Central memory CD8-positive, alpha-beta T cell (primary cell): ENCODE results near the gene ARHGAP10.

ENCODE experiments used
- ATAC-seq: fragments of 150-1000 bp; cut with Tn5 transposase; replicated peaks from 2 replicates; pipeline ENCODE4 v1.10.0; 2022; ENCODE audit warnings: mild to moderate bottlenecking, moderate FRiP score, moderate number of reproducible peaks; ENCODE audit not compliant: poor library complexity, severe bottlenecking; ENCODE audit errors: extremely low read depth
- DNase-seq, 2 donors: peaks; one replicate each; pipeline ENCODE4 v3.0.0; 2021; ENCODE audit warnings: low spot score in 2 of 2
- H3K27ac Mint-ChIP-seq: one replicate; pipeline ENCODE4 v1.8.0; 2022; ENCODE audit warnings: low read depth, mild to moderate bottlenecking, moderate library complexity, mixed read lengths
- H3K27me3 Mint-ChIP-seq: one replicate; pipeline ENCODE4 v1.8.0; 2022; ENCODE audit warnings: mixed read lengths
- H3K36me3 Mint-ChIP-seq: one replicate; pipeline ENCODE4 v1.8.0; 2022; ENCODE audit warnings: mild to moderate bottlenecking, moderate library complexity, mixed read lengths; ENCODE audit not compliant: insufficient read depth
- H3K4me1 Mint-ChIP-seq: one replicate; pipeline ENCODE4 v1.8.0; 2022; ENCODE audit warnings: mixed read lengths
- H3K4me3 Mint-ChIP-seq: one replicate; pipeline ENCODE4 v1.8.0; 2022; ENCODE audit warnings: mild to moderate bottlenecking, moderate library complexity, mixed read lengths
- H3K9me3 Mint-ChIP-seq: one replicate; pipeline ENCODE4 v1.8.0; 2022; ENCODE audit warnings: mixed read lengths

The ARHGAP10 gene

DNA sequence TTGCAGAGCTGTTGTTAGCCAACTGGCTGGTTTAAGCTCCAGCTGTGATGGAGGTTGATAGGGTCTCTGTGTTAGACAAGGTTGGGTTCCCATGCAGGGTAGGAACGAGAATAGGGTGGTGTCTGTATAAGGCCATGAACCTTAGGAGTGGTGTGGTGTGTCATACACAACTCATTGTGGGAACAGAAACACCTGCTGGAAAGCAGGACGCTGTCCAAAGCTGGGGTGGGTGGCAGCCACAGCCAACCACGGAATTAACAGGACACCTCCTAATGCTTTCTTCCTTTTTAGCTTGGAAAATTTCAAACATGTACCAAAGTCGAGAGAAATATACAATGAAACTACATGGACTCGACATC, 94.4 kb downstream of the ARHGAP10 start:
- peaks cover 4% of the 10 kb centered on the region for H3K36me3 Mint-ChIP-seq

DNA sequence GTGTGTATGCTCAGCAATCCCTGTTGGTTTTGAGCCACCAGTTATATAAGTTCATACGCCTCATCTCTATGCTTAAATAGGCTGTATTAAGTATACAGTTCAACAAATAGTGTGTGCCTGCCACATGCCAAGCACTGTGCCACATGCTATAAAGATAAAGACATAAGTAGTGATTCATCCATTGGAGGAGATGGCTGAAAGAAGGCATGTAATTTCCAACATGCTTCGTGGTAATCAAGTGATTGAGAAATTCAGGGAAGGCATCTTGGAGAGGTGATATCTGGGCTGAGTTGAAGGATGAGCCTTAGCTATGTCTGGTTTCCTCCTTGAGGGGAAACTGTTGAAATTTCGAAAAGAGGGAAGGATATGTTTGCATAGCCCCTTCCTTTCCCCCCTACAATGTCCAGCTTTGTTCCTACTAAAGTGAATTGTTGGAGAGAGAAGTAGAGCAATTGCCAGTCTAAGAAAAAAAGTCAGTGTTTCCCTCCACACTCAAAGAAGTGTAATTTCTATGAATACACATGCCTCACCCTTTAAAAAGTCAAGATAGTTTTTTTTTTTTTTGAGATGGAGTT, 96.5 kb downstream of the ARHGAP10 start:
- no peaks in the 10 kb centered on the region for H3K9me3 Mint-ChIP-seq
- H3K27ac Mint-ChIP-seq, result no peak overlapping the region
- no peak for DNase-seq
- no peak overlapping the region for H3K4me3 Mint-ChIP-seq
- peaks cover 18% of the 10 kb centered on the region for H3K4me1 Mint-ChIP-seq
- no peaks in the 10 kb centered on the region for H3K27me3 Mint-ChIP-seq
- no peak for ATAC-seq
- H3K36me3 Mint-ChIP-seq, result peaks cover 1% of the 10 kb centered on the region

More for the DNA sequence above, 94.4 kb downstream of the ARHGAP10 start:
- Mint-ChIP-seq H3K27ac (no peak overlapping the region), H3K9me3 (no peaks in the 10 kb centered on the region), H3K27me3 (no peaks in the 10 kb centered on the region), H3K4me3 (no peak overlapping the region), H3K4me1 (peaks cover 22% of the 10 kb centered on the region)
- ATAC-seq, result no peak
- DNase-seq, result no peak

DNA sequence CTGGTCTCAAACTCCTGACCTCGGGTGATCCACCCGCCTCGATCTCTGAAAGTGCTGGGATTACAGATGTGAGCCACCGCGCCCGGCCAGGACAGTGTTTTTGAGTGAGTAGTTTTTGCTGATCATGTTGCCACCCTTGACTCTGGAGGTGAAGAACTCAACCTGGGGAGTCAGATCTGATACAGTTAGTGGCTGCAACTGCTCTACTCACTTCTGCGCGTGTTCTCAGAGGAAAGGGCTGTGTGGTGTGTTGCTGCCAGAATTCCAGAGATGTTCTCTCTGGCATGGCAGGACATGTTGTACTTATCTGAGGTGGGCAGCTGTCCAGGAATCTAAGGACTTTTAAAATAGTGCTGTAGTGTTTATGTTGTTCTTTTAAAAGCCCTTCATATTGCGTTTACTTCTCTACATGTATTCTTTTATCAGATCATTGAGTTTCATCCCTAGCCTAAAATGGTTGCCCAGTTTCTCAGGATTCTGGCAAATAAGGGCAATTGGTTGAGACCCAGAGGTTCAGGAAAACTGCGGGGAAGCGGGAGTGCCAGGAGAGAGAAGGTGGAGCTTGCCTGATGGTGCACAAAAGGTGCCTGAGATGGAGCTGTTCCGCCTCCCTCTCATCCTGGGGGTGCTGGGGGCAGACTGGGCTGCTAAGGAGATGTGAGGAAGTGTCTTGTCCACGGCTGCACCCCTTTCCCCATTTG, 97.7 kb downstream of the ARHGAP10 start:
- Mint-ChIP-seq H3K4me1 (peaks cover 21% of the 10 kb centered on the region), H3K27me3 (no peaks in the 10 kb centered on the region), H3K36me3 (peaks cover 1% of the 10 kb centered on the region), H3K27ac (no peak overlapping the region), H3K9me3 (no peaks in the 10 kb centered on the region), H3K4me3 (no peak overlapping the region)
- ATAC-seq, result no peak
- DNase-seq, result no peak

DNA sequence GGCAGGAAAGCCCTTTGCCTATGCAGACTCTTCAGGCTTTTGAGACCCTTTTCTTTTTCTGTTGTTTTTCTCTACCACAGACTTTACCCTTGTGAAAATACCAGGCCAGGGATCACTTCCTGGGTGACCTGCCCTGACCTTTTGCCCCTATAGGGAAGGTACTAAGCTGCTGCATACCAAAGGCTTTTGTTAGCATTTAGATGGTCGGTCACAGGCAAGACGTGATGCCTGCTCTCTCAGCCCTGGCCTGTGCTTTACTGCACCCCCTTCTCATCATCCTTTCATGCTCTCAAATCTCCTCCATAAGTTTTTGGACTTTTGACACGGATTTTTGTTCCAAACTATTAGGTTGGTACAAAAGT, 98.2 kb downstream of the ARHGAP10 start:
- DNase-seq (no peak), ATAC-seq (no peak)
- Mint-ChIP-seq H3K4me3 (no peak overlapping the region), H3K27ac (no peak overlapping the region), H3K9me3 (no peaks in the 10 kb centered on the region), H3K27me3 (no peaks in the 10 kb centered on the region), H3K36me3 (peaks cover 3% of the 10 kb centered on the region), H3K4me1 (peaks cover 20% of the 10 kb centered on the region)

DNA sequence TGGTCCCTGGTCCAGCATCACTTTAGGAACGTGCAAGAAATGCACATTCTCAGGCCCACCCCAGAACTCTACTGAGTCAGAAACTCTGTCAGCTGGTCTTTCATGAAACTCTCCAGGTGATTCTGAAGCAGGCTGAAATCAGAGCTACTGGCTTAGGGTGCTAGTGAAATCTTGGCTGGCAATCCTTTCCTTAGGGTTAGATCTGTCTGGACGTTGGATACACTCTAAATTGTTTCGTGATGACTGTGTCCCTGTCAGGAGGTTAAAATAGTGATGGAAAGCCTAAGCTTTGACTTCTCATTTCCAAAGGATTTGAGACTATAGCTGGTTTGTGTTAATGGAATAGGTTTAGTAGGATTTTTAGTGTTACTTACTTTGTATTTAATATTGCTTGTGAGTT, 99.1 kb downstream of the ARHGAP10 start:
- no peak for DNase-seq
- no peak for ATAC-seq
- H3K4me1 Mint-ChIP-seq, result peaks cover 20% of the 10 kb centered on the region
- H3K4me3 Mint-ChIP-seq, result no peak overlapping the region
- no peaks in the 10 kb centered on the region for H3K27me3 Mint-ChIP-seq
- no peak overlapping the region for H3K27ac Mint-ChIP-seq
- peaks cover 3% of the 10 kb centered on the region for H3K36me3 Mint-ChIP-seq
- H3K9me3 Mint-ChIP-seq, result no peaks in the 10 kb centered on the region

DNA sequence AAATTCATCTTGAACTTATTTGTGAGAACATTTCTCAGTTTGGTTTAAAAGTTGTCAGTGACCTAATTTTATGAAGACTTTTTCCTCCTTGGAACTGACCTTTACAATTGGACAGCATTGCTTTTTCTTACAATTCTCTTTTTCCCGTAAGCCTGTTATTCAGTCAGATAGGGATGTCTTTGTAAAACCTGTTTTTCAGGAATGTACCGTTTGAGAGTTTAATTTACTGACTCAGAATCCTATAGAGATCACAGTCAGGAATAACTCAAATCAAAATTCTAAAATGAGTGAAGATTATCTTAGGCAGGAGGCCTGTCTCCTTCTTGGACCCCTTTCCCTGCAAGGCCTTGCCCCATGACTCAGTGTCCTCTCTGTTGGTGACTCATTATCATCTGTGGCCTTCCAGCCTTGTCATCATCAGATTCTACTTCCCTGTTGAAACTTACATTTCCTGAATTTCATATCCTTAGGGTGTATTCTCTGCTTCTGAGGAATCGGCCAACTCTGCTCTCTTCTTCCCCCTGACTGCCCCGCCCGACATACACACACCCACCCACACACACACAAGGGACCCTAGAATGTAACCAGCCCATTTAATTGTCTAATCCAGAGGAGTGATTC, 99.8 kb downstream of the ARHGAP10 start:
- H3K4me3 Mint-ChIP-seq, result no peak overlapping the region
- ATAC-seq (no peak), DNase-seq (no peak)
- peaks cover 3% of the 10 kb centered on the region for H3K36me3 Mint-ChIP-seq
- peaks cover 22% of the 10 kb centered on the region for H3K4me1 Mint-ChIP-seq
- no peaks in the 10 kb centered on the region for H3K9me3 Mint-ChIP-seq
- H3K27me3 Mint-ChIP-seq, result no peaks in the 10 kb centered on the region
- H3K27ac Mint-ChIP-seq, result no peak overlapping the region

DNA sequence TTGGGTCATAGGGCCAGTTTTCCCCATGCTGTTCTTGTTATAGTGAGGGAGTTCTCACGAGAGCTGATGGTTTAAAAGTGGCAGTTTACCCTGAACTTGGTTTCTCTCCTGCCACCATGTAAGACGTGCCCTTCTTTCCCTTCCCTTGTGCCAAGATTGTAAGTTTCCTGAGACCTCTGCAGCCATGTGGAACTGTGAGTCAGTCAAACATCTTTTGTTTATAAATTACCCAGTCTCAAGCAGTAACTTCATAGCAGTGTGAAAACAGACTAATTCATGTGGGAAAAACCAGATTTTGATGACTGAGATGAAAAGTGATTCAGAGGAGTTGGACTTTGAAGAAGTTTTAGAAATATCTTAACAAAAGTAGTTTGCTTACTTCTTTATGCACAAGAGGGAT, 101.4 kb downstream of the ARHGAP10 start:
- Mint-ChIP-seq H3K27ac (peak overlapping the region; percentile 69), H3K27me3 (no peaks in the 10 kb centered on the region)

DNA sequence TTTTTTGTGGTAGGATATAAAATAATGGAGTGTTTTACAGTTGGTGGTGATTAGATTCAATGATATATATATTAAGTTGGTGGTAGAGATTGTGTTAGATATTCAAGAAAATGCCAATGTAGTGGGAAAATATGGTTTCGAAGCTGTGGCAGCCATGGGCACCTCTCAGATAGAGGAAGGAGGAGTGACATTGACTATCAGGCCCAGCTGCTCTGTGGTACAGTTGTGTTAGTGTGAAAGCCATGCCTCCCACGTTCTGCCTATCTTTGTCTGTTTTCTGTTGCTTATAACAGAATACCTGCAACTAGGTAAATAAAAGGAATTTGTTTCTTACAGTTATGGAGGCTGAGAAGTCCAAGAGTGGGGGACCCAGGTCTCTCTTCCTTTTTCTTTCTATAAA, 101.9 kb downstream of the ARHGAP10 start:
- no peak overlapping the region for H3K4me3 Mint-ChIP-seq
- no peaks in the 10 kb centered on the region for H3K9me3 Mint-ChIP-seq
- peak overlapping the region; percentile 69 for H3K27ac Mint-ChIP-seq
- peaks cover 27% of the 10 kb centered on the region for H3K4me1 Mint-ChIP-seq
- H3K27me3 Mint-ChIP-seq, result no peaks in the 10 kb centered on the region
- DNase-seq, result no peak
- peaks cover 3% of the 10 kb centered on the region for H3K36me3 Mint-ChIP-seq
- ATAC-seq, result peak; percentile 49

More for the DNA sequence above, 101.4 kb downstream of the ARHGAP10 start:
- Mint-ChIP-seq H3K4me3 (no peak overlapping the region), H3K9me3 (no peaks in the 10 kb centered on the region), H3K4me1 (peaks cover 27% of the 10 kb centered on the region), H3K36me3 (peaks cover 3% of the 10 kb centered on the region)
- DNase-seq, result no peak
- ATAC-seq, result no peak

DNA sequence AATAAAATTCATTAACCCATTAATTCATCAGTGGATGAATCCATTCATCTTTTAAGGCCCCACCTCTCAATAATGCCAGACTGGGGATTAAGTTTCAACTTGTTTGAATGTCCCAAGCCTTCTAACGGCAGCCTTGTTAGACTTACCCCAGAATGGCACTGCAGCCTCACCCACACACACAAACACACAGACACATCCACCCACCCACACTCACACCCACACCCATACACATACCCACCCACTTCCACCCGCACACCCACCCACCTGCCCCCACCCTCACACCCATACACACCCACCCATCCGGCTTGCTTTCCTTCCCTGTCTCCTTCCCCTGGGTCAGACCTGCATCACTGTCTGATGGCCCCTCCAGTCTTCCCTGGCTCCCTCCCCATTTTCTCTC, 102.6 kb downstream of the ARHGAP10 start:
- peaks cover 2% of the 10 kb centered on the region for H3K36me3 Mint-ChIP-seq
- H3K27ac Mint-ChIP-seq, result peak overlapping the region; percentile 14
- DNase-seq (no peak), ATAC-seq (no peak)
- H3K4me3 Mint-ChIP-seq, result no peak overlapping the region
- H3K4me1 Mint-ChIP-seq, result peaks cover 27% of the 10 kb centered on the region
- no peaks in the 10 kb centered on the region for H3K27me3 Mint-ChIP-seq
- no peaks in the 10 kb centered on the region for H3K9me3 Mint-ChIP-seq

DNA sequence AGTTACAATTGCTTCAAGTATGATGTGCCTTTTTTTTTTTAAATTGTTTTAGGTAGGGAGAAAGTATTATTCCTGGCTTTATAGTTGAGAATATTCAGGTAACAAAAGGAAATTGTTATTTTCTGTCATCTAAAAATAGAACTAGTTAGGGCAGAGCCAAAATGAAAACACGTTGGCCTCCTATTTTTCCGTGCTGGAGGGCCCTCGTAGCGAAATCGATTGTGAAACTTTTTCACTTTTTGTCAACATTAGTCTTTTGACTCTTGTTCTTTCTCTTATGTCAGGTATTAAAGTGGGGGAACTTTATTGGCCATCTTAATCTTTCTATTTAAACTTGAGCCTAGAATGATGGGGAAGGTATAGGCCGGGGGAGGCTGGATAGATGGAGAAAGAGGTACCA, 104.9 kb downstream of the ARHGAP10 start:
- Mint-ChIP-seq H3K27ac (no peak overlapping the region), H3K9me3 (no peaks in the 10 kb centered on the region), H3K36me3 (peaks cover 2% of the 10 kb centered on the region), H3K27me3 (no peaks in the 10 kb centered on the region), H3K4me1 (peaks cover 22% of the 10 kb centered on the region), H3K4me3 (no peak overlapping the region)
- DNase-seq, result no peak
- ATAC-seq, result no peak

DNA sequence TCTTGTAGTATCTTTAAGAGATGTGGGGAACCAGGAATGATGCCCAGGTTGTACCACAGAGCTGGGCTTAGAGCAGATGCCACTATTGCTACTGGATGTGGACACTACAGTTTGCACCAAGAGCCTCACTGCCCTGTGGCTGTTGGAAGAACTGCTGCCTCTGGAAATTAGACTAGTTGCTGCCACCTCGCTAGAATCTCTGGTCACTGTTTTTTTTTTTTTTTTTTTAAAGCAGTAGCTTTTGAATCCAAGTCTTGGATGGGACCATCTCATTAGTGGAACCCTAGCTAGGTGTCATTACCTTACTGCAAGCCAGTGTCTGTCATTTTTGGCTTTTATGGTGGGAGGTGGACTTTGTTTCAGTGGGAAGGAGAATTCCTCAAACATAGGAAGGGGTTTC, 105.5 kb downstream of the ARHGAP10 start:
- Mint-ChIP-seq H3K27ac (no peak overlapping the region), H3K4me1 (peaks cover 22% of the 10 kb centered on the region), H3K36me3 (peaks cover 2% of the 10 kb centered on the region), H3K4me3 (no peak overlapping the region), H3K27me3 (no peaks in the 10 kb centered on the region), H3K9me3 (no peaks in the 10 kb centered on the region)
- no peak for DNase-seq
- no peak for ATAC-seq

DNA sequence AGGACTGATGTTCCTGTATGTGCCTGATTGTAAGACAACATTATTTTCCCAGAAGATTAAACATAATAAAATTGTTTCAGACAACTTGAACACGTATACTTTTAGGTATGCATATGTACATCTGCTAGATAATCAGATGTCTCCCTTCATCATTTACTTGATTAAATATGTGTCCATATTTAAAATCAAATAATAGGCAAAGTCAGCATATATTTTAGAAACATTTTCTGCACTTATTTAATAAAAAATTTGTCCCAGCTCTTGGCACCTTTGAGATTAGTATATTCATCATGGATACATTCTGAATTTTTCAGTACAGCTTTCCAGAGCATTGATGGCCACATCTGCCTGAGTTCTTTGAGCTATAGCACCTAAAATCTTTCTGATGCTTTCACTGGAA, 106.0 kb downstream of the ARHGAP10 start:
- ATAC-seq, result no peak
- H3K36me3 Mint-ChIP-seq, result peaks cover 2% of the 10 kb centered on the region

DNA sequence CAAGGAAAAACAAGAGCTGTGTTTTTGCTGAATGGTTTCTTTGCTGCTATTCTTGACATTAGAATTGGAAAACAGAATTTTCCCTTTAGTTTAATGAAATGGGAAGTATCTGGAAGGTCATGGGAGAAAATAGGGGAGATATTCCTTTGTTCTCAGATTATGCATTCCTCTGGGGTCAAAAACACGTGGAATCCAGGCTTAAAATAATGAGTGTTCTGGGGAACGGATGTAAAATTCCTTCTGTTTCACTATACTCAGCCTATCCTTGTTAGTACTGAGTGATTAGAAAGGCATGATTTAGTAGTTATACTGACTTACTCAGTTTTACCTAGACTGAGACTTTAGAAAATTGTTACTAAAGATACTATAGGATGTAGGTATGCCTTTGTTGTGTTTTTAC, 107.3 kb downstream of the ARHGAP10 start:
- DNase-seq (no peak), ATAC-seq (no peak)
- no peaks in the 10 kb centered on the region for H3K9me3 Mint-ChIP-seq
- H3K36me3 Mint-ChIP-seq, result peaks cover 2% of the 10 kb centered on the region
- peak overlapping the region; percentile 26 for H3K27ac Mint-ChIP-seq
- H3K4me1 Mint-ChIP-seq, result peaks cover 14% of the 10 kb centered on the region
- no peak overlapping the region for H3K4me3 Mint-ChIP-seq
- no peaks in the 10 kb centered on the region for H3K27me3 Mint-ChIP-seq

More for the DNA sequence above, 106.0 kb downstream of the ARHGAP10 start:
- Mint-ChIP-seq H3K27me3 (no peaks in the 10 kb centered on the region), H3K27ac (no peak overlapping the region), H3K9me3 (no peaks in the 10 kb centered on the region), H3K4me3 (no peak overlapping the region), H3K4me1 (peaks cover 22% of the 10 kb centered on the region)
- DNase-seq, result no peak
